PC-3 (cell line): ENCODE results near the gene TAOK1. TPM values are rescaled to one million over a fixed set of nuclear protein-coding genes. Genes with fewer than 3 reads are reported as not detected.

Source experiments
- ATAC-seq: fragments of 200-7000 bp; cut with Tn5 transposase; 2 replicates; pipeline ENCODE4 v1.9.1; 2020; ENCODE audit warnings: mild to moderate bottlenecking, moderate library complexity
- BruUV-seq: library from RNA; stranded (reverse); fragments of 400-500 nt; replicated peaks from 2 replicates; lab custom pipeline; 2021; lab: Mats Ljungman, UMichigan
- CTCF ChIA-PET: fragments of 300-600 bp; sonication (Branson Sonifier 250); formaldehyde crosslinking; loops from one replicate; lab custom pipeline; 2022; ENCODE audit warnings: antibody characterized with exemption; lab: Charles Lee
- POLR2A ChIA-PET: fragments of 300-600 bp; sonication (Branson Sonifier 250); formaldehyde crosslinking; loops from one replicate; lab custom pipeline; 2022; ENCODE audit warnings: antibody characterized with exemption; ENCODE audit not compliant: unreplicated experiment; lab: Charles Lee
- DNase-seq: peaks from one replicate; pipeline ENCODE4 v3.0.0-alpha.2; 2015
- H2AFZ ChIP-seq: fragments of 300-600 bp; sonication (generic); 2 replicates; pipeline ENCODE4 v1.6.0; 2016; ENCODE audit warnings: antibody characterized with exemption, low read length
- H3F3A ChIP-seq: fragments of 300-600 bp; sonication (generic); one replicate; pipeline ENCODE4 v1.6.0; 2017; ENCODE audit warnings: antibody characterized with exemption, low read length, control low read depth, mild to moderate bottlenecking; ENCODE audit not compliant: unreplicated experiment
- H3K27ac ChIP-seq: fragments of 300-600 bp; sonication (generic); 2 replicates; pipeline ENCODE4 v1.5.1; 2016; ENCODE audit warnings: mild to moderate bottlenecking, low read length
- H3K27me3 ChIP-seq: fragments of 300-600 bp; sonication (generic); 2 replicates; pipeline ENCODE4 v1.6.1; 2016; ENCODE audit warnings: low read length, mixed read lengths
- H3K36me3 ChIP-seq: fragments of 300-600 bp; sonication (generic); 2 replicates; pipeline ENCODE4 v1.6.1; 2016; ENCODE audit warnings: low read depth, mixed run types, low read length, mixed read lengths
- H3K4me1 ChIP-seq: fragments of 300-600 bp; sonication (generic); 2 replicates; pipeline ENCODE4 v1.5.1; 2016; ENCODE audit warnings: low read length; ENCODE audit not compliant: insufficient read depth
- H3K4me2 ChIP-seq: fragments of 300-600 bp; sonication (generic); 2 replicates; pipeline ENCODE4 v1.6.0; 2016; ENCODE audit warnings: low read length
- H3K4me3 ChIP-seq: fragments of 300-600 bp; sonication (generic); 2 replicates; pipeline ENCODE4 v1.5.1; 2016; ENCODE audit warnings: mild to moderate bottlenecking, low read length, mixed read lengths
- H3K79me2 ChIP-seq: fragments of 300-600 bp; sonication (generic); 2 replicates; pipeline ENCODE4 v1.6.1; 2017; ENCODE audit warnings: low read length, mixed read lengths
- H3K9ac ChIP-seq: fragments of 300-600 bp; sonication (generic); 2 replicates; pipeline ENCODE4 v1.6.0; 2016; ENCODE audit warnings: mild to moderate bottlenecking, low read length
- H3K9me2 ChIP-seq: fragments of 300-600 bp; sonication (generic); replicated peaks from 2 replicates; pipeline ENCODE4 v1.6.1; 2016; ENCODE audit warnings: mixed run types, low read length, mixed read lengths
- H3K9me3 ChIP-seq: fragments of 300-600 bp; sonication (generic); 2 replicates; pipeline ENCODE4 v1.6.1; 2016; ENCODE audit warnings: low read length, mixed read lengths
- H4K20me1 ChIP-seq: fragments of 300-600 bp; sonication (generic); 2 replicates; pipeline ENCODE4 v1.6.1; 2016; ENCODE audit warnings: low read length, mixed read lengths
- CTCF ChIP-seq: fragments of 300-600 bp; sonication (generic); conservative IDR thresholded peaks from 2 replicates; pipeline ENCODE4 v1.5.1; 2017; ENCODE audit warnings: antibody characterized with exemption, low read depth, mild to moderate bottlenecking, low read length
- EZH2 ChIP-seq: fragments of 300-600 bp; sonication (generic); IDR thresholded peaks from one replicate; pipeline ENCODE4 v1.6.1; 2017; ENCODE audit warnings: antibody characterized with exemption, mild to moderate bottlenecking, low read length; ENCODE audit not compliant: unreplicated experiment
- EZH2phosphoT487 ChIP-seq: fragments of 300-600 bp; sonication (generic); IDR thresholded peaks from 2 replicates; pipeline ENCODE4 v1.6.1; 2018; ENCODE audit warnings: mild to moderate bottlenecking, antibody characterized with exemption, low read length, borderline replicate concordance
- intact Hi-C: fragments of 100-400 bp; cut with micrococcal nuclease; formaldehyde crosslinking; loops from 2 replicates; pipeline ENCODE4 v1.9.0; 2023
- total RNA-seq: library from RNA; depleted of rRNA; stranded (reverse); fragments of >200 nt; gene quantifications from 2 replicates; pipeline ENCODE4 v1.2.3, GENCODE V29; 2014

Gene TAOK1
- total RNA-seq, 1 experiment from 2014 or later = 17.3 TPM

- ChIA-PET POLR2A (no interaction called here), CTCF (no interaction called here)
- Histone ChIP-seq H3K9me3 (no peaks in the 10 kb centered on the region), H3K4me1 (no peaks in the 10 kb centered on the region), H3K4me3 (no peak overlapping the region), H3K9me2 (no peaks in the 10 kb centered on the region), H3K27me3 (no peaks in the 10 kb centered on the region), H3K4me2 (no peak overlapping the region), H3K9ac (no peak overlapping the region), H4K20me1 (no peaks in the 10 kb centered on the region), H3K79me2 (no peaks in the 10 kb centered on the region), H3K36me3 (no peaks in the 10 kb centered on the region), H2AFZ (no peak overlapping the region), H3K27ac (no peak overlapping the region), H3F3A (no peaks in the 10 kb centered on the region)
- ATAC-seq = no peak
- DNase-seq = no peak
- BruUV-seq = no TSS peak
- intact Hi-C loops = no loop called here
- no peak for TF ChIP-seq CTCF
- TF ChIP-seq EZH2 = no peak
- no peak for TF ChIP-seq EZH2phosphoT487
Observed at GRCh38 chr17:29562615-29563014, 172.5 kb downstream of the TAOK1 start.

- ChIA-PET POLR2A (no interaction called here), CTCF (interaction anchor here (0.6 kb wide), 1 partner anchor 28 kb away, joined by 3 read pairs; no protein-coding TSS in a partner anchor)
- H3K27ac ChIP-seq = no peak overlapping the region
- no peaks in the 10 kb centered on the region for H3K9me2 ChIP-seq
- H3K4me3 ChIP-seq = no peak overlapping the region
- H3K4me1 ChIP-seq = no peaks in the 10 kb centered on the region
- no peak for TF ChIP-seq EZH2
- no peak for TF ChIP-seq CTCF
- no peak for TF ChIP-seq EZH2phosphoT487
- H3K79me2 ChIP-seq = no peaks in the 10 kb centered on the region
- H4K20me1 ChIP-seq = no peaks in the 10 kb centered on the region
- no peaks in the 10 kb centered on the region for H3K27me3 ChIP-seq
- H3K4me2 ChIP-seq = no peak overlapping the region
- no peak overlapping the region for H3K9ac ChIP-seq
- H3F3A ChIP-seq = no peaks in the 10 kb centered on the region
- no peaks in the 10 kb centered on the region for H3K36me3 ChIP-seq
- BruUV-seq = no TSS peak
- no peak overlapping the region for H2AFZ ChIP-seq
- DNase-seq (no peak), ATAC-seq (no peak)
- intact Hi-C loops = no loop called here
- H3K9me3 ChIP-seq = no peaks in the 10 kb centered on the region
Observed at GRCh38 chr17:29563816-29564215, 173.7 kb downstream of the TAOK1 start.

- TSS peak; percentile 19 for BruUV-seq
- ChIA-PET POLR2A (no interaction called here), CTCF (no interaction called here)
- peak overlapping the region; percentile 98 for H3K4me2 ChIP-seq
- H3K36me3 ChIP-seq = no peaks in the 10 kb centered on the region
- H3F3A ChIP-seq = no peaks in the 10 kb centered on the region
- no peak overlapping the region for H2AFZ ChIP-seq
- DNase-seq (no peak), ATAC-seq (no peak)
- no peaks in the 10 kb centered on the region for H3K9me3 ChIP-seq
- no peaks in the 10 kb centered on the region for H3K27me3 ChIP-seq
- H3K79me2 ChIP-seq = no peaks in the 10 kb centered on the region
- intact Hi-C loops = no loop called here
- TF ChIP-seq EZH2 (no peak), EZH2phosphoT487 (no peak), CTCF (no peak)
- H3K4me1 ChIP-seq = peaks cover 7% of the 10 kb centered on the region; the same call in 1 of the 2 replicates
- no peak overlapping the region for H3K27ac ChIP-seq
- no peak overlapping the region for H3K9ac ChIP-seq
- H4K20me1 ChIP-seq = no peaks in the 10 kb centered on the region
- H3K9me2 ChIP-seq = no peaks in the 10 kb centered on the region
- peak overlapping the region; percentile 85 for H3K4me3 ChIP-seq
Observed at GRCh38 chr17:29565643-29566472, 175.7 kb downstream of the TAOK1 start.
